PC-3 (cell line): Measurements from ENCODE around the gene LITAF. TPM values are rescaled to one million over a fixed set of nuclear protein-coding genes. Genes with fewer than 3 reads are reported as not detected.

ENCODE experiments used
- ATAC-seq: fragments of 200-7000 bp; cut with Tn5 transposase; 2 replicates; pipeline ENCODE4 v1.9.1; 2020; ENCODE audit warnings: mild to moderate bottlenecking, moderate library complexity
- BruUV-seq: library from RNA; stranded (reverse); fragments of 400-500 nt; replicated peaks from 2 replicates; lab custom pipeline; 2021; lab: Mats Ljungman, UMichigan
- CTCF ChIA-PET: fragments of 300-600 bp; sonication (Branson Sonifier 250); formaldehyde crosslinking; loops from one replicate; lab custom pipeline; 2022; ENCODE audit warnings: antibody characterized with exemption; lab: Charles Lee
- POLR2A ChIA-PET: fragments of 300-600 bp; sonication (Branson Sonifier 250); formaldehyde crosslinking; loops from one replicate; lab custom pipeline; 2022; ENCODE audit warnings: antibody characterized with exemption; ENCODE audit not compliant: unreplicated experiment; lab: Charles Lee
- DNase-seq: peaks from one replicate; pipeline ENCODE4 v3.0.0-alpha.2; 2015
- H2AFZ ChIP-seq: fragments of 300-600 bp; sonication (generic); 2 replicates; pipeline ENCODE4 v1.6.0; 2016; ENCODE audit warnings: antibody characterized with exemption, low read length
- H3F3A ChIP-seq: fragments of 300-600 bp; sonication (generic); one replicate; pipeline ENCODE4 v1.6.0; 2017; ENCODE audit warnings: antibody characterized with exemption, low read length, control low read depth, mild to moderate bottlenecking; ENCODE audit not compliant: unreplicated experiment
- H3K27ac ChIP-seq: fragments of 300-600 bp; sonication (generic); 2 replicates; pipeline ENCODE4 v1.5.1; 2016; ENCODE audit warnings: mild to moderate bottlenecking, low read length
- H3K27me3 ChIP-seq: fragments of 300-600 bp; sonication (generic); 2 replicates; pipeline ENCODE4 v1.6.1; 2016; ENCODE audit warnings: low read length, mixed read lengths
- H3K36me3 ChIP-seq: fragments of 300-600 bp; sonication (generic); 2 replicates; pipeline ENCODE4 v1.6.1; 2016; ENCODE audit warnings: low read depth, mixed run types, low read length, mixed read lengths
- H3K4me1 ChIP-seq: fragments of 300-600 bp; sonication (generic); 2 replicates; pipeline ENCODE4 v1.5.1; 2016; ENCODE audit warnings: low read length; ENCODE audit not compliant: insufficient read depth
- H3K4me2 ChIP-seq: fragments of 300-600 bp; sonication (generic); 2 replicates; pipeline ENCODE4 v1.6.0; 2016; ENCODE audit warnings: low read length
- H3K4me3 ChIP-seq: fragments of 300-600 bp; sonication (generic); 2 replicates; pipeline ENCODE4 v1.5.1; 2016; ENCODE audit warnings: mild to moderate bottlenecking, low read length, mixed read lengths
- H3K79me2 ChIP-seq: fragments of 300-600 bp; sonication (generic); 2 replicates; pipeline ENCODE4 v1.6.1; 2017; ENCODE audit warnings: low read length, mixed read lengths
- H3K9ac ChIP-seq: fragments of 300-600 bp; sonication (generic); 2 replicates; pipeline ENCODE4 v1.6.0; 2016; ENCODE audit warnings: mild to moderate bottlenecking, low read length
- H3K9me2 ChIP-seq: fragments of 300-600 bp; sonication (generic); replicated peaks from 2 replicates; pipeline ENCODE4 v1.6.1; 2016; ENCODE audit warnings: mixed run types, low read length, mixed read lengths
- H3K9me3 ChIP-seq: fragments of 300-600 bp; sonication (generic); 2 replicates; pipeline ENCODE4 v1.6.1; 2016; ENCODE audit warnings: low read length, mixed read lengths
- H4K20me1 ChIP-seq: fragments of 300-600 bp; sonication (generic); 2 replicates; pipeline ENCODE4 v1.6.1; 2016; ENCODE audit warnings: low read length, mixed read lengths
- EZH2 ChIP-seq: fragments of 300-600 bp; sonication (generic); IDR thresholded peaks from one replicate; pipeline ENCODE4 v1.6.1; 2017; ENCODE audit warnings: antibody characterized with exemption, mild to moderate bottlenecking, low read length; ENCODE audit not compliant: unreplicated experiment
- EZH2phosphoT487 ChIP-seq: fragments of 300-600 bp; sonication (generic); IDR thresholded peaks from 2 replicates; pipeline ENCODE4 v1.6.1; 2018; ENCODE audit warnings: mild to moderate bottlenecking, antibody characterized with exemption, low read length, borderline replicate concordance
- intact Hi-C: fragments of 100-400 bp; cut with micrococcal nuclease; formaldehyde crosslinking; loops from 2 replicates; pipeline ENCODE4 v1.9.0; 2023
- total RNA-seq: library from RNA; depleted of rRNA; stranded (reverse); fragments of >200 nt; gene quantifications from 2 replicates; pipeline ENCODE4 v1.2.3, GENCODE V29; 2014
- TF ChIP-seq, protein P1 (sequence below): fragments of 300-600 bp; sonication (generic); conservative IDR thresholded peaks from 2 replicates; pipeline ENCODE4 v1.5.1; 2017; ENCODE audit warnings: antibody characterized with exemption, low read depth, mild to moderate bottlenecking, low read length

Gene LITAF
- total RNA-seq, 1 experiment from 2014 or later, result 13.1 TPM

GRCh38 chr16:11543661-11544393, 42.9 kb downstream of the LITAF start:
- Histone ChIP-seq H3K4me3 (no peak overlapping the region), H3K27me3 (no peaks in the 10 kb centered on the region), H3K9ac (no peak overlapping the region), H3K79me2 (no peaks in the 10 kb centered on the region), H3K9me2 (no peaks in the 10 kb centered on the region), H3K4me2 (no peak overlapping the region), H3F3A (no peaks in the 10 kb centered on the region), H3K27ac (no peak overlapping the region), H3K4me1 (no peaks in the 10 kb centered on the region), H2AFZ (no peak overlapping the region), H3K36me3 (no peaks in the 10 kb centered on the region), H3K9me3 (no peaks in the 10 kb centered on the region), H4K20me1 (no peaks in the 10 kb centered on the region)
- TF ChIP-seq, protein P1, sequence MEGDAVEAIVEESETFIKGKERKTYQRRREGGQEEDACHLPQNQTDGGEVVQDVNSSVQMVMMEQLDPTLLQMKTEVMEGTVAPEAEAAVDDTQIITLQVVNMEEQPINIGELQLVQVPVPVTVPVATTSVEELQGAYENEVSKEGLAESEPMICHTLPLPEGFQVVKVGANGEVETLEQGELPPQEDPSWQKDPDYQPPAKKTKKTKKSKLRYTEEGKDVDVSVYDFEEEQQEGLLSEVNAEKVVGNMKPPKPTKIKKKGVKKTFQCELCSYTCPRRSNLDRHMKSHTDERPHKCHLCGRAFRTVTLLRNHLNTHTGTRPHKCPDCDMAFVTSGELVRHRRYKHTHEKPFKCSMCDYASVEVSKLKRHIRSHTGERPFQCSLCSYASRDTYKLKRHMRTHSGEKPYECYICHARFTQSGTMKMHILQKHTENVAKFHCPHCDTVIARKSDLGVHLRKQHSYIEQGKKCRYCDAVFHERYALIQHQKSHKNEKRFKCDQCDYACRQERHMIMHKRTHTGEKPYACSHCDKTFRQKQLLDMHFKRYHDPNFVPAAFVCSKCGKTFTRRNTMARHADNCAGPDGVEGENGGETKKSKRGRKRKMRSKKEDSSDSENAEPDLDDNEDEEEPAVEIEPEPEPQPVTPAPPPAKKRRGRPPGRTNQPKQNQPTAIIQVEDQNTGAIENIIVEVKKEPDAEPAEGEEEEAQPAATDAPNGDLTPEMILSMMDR, result no peak
- TF ChIP-seq EZH2 (no peak), EZH2phosphoT487 (no peak)
- ATAC-seq (no peak), DNase-seq (no peak)
- ChIA-PET CTCF (no interaction called here), POLR2A (no interaction called here)
- intact Hi-C loops, result no loop called here
- no TSS peak for BruUV-seq

DNA sequence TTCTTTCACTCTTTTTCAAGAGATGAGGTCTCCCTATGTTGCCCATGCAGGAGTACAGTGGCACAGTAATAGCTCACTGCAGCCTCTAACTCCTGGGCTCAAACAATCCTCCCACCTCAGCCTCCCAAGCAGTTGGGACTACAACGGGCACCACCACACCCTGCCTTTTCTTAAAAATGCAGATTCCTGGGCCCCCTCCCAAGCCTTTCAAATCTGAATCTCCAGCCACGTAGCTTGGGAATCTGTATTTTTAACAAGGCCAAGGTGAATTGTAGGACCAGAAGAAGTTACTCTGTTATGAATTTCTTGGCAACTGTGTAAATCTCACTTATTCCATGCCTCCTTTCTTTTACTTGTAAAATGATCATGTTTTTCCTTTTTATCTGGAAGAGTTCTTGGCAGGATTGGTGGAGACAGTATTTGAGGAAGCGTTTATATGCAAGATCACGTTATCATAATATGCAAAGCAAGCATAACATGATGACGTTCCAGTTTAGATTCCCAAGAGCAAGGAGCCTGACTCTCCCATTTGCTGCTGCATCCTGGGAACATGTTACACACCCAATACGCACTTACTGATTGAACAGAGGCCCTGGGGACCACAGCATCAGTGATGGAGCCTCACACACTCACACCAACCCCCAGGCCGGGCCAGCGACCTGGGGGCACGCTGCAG, 44.5 kb downstream of the LITAF start:
- Histone ChIP-seq H3K9ac (no peak overlapping the region), H2AFZ (no peak overlapping the region), H4K20me1 (no peaks in the 10 kb centered on the region), H3K79me2 (no peaks in the 10 kb centered on the region), H3K4me1 (no peaks in the 10 kb centered on the region), H3K9me3 (no peaks in the 10 kb centered on the region), H3F3A (no peaks in the 10 kb centered on the region), H3K4me3 (no peak overlapping the region), H3K27me3 (no peaks in the 10 kb centered on the region), H3K9me2 (no peaks in the 10 kb centered on the region), H3K4me2 (no peak overlapping the region), H3K36me3 (no peaks in the 10 kb centered on the region), H3K27ac (no peak overlapping the region)
- CTCF ChIA-PET, result no interaction called here
- no peak for ATAC-seq
- TF ChIP-seq EZH2 (no peak), EZH2phosphoT487 (no peak)
- TF ChIP-seq, protein P1, result no peak
- no TSS peak for BruUV-seq
- DNase-seq, result no peak
- POLR2A ChIA-PET, result no interaction called here
- intact Hi-C loops, result no loop called here

DNA sequence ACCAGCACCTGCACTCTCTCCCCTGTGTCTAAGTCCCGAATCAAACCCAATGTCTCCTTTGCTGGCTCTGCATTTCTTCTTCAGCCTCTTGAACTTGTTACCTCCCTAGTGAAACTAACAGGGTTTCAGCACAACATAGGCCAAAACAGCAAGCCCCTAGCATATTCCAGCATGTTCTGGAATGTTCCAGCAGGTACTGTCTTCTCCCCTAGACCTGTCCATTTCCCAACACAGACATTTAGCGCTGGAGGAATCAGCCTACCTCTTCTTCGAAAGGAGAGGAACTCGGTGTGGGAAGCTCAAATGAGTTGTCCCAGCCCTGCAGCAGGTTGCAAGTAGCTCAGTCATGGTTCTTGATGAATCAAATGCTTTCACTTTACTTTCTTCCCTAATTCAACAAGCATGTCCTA, 47.1 kb downstream of the LITAF start:
- no peak overlapping the region for H3K9ac ChIP-seq
- no peak overlapping the region for H3K4me2 ChIP-seq
- TF ChIP-seq, protein P1, result no peak
- TF ChIP-seq EZH2phosphoT487, result no peak
- no peak for TF ChIP-seq EZH2
- H3K79me2 ChIP-seq, result no peaks in the 10 kb centered on the region
- no peaks in the 10 kb centered on the region for H3K9me2 ChIP-seq
- H4K20me1 ChIP-seq, result no peaks in the 10 kb centered on the region
- DNase-seq (no peak), ATAC-seq (no peak)
- no peaks in the 10 kb centered on the region for H3K27me3 ChIP-seq
- ChIA-PET CTCF (no interaction called here), POLR2A (no interaction called here)
- no peaks in the 10 kb centered on the region for H3F3A ChIP-seq
- no TSS peak for BruUV-seq
- no peak overlapping the region for H3K4me3 ChIP-seq
- intact Hi-C loops, result loop anchor here (10.0 kb wide), 1 partner anchor 275 kb away; no protein-coding TSS in a partner anchor
- H3K4me1 ChIP-seq, result peaks cover 6% of the 10 kb centered on the region; the same call in 1 of the 2 replicates
- no peaks in the 10 kb centered on the region for H3K9me3 ChIP-seq
- H3K27ac ChIP-seq, result no peak overlapping the region
- no peak overlapping the region for H2AFZ ChIP-seq
- H3K36me3 ChIP-seq, result no peaks in the 10 kb centered on the region
